NT2/D1 (cell line): ENCODE results near the gene CHRM2.

Experiments used
- YY1 ChIP-seq: IDR thresholded peaks from 2 replicates; pipeline ENCODE4 v1.6.1; 2011; ENCODE audit not compliant: insufficient read length, insufficient read depth
- ZNF274 ChIP-seq: IDR thresholded peaks from 2 replicates; pipeline ENCODE4 v1.6.1; 2011; ENCODE audit warnings: mild to moderate bottlenecking, low read depth, low read length

- TF ChIP-seq YY1 (no peak), ZNF274 (no peak)
These were observed 88.9 kb downstream of the CHRM2 start for GRCh38 chr7:136957391-136957790.
